Mucosa of descending colon (tissue), 3 donors: ENCODE results near the gene RAB6B. TPM values are rescaled to one million over a fixed set of nuclear protein-coding genes. Genes with fewer than 3 reads are reported as not detected.

Source experiments
- ATAC-seq: fragments of 200-7000 bp; cut with Tn5 transposase; one replicate; pipeline ENCODE4 v1.9.1; 2020; ENCODE audit warnings: mild to moderate bottlenecking, moderate library complexity
- DNase-seq, 3 donors: peaks; one replicate each; pipeline ENCODE4 v3.0.0-alpha.2; 2020
- H3K36me3 ChIP-seq: fragments of 200-600 bp; one replicate; pipeline ENCODE4 v1.8.0; 2021; ENCODE audit warnings: low read depth, mild to moderate bottlenecking
- H3K4me1 ChIP-seq: fragments of 200-600 bp; one replicate; pipeline ENCODE4 v1.8.0; 2021; ENCODE audit warnings: low read depth, mild to moderate bottlenecking
- H3K4me3 ChIP-seq: fragments of 200-600 bp; one replicate; pipeline ENCODE4 v1.8.0; 2021; ENCODE audit warnings: mild to moderate bottlenecking
- H3K9me3 ChIP-seq: fragments of 200-600 bp; one replicate; pipeline ENCODE4 v1.8.0; 2021; ENCODE audit warnings: mild to moderate bottlenecking
- CTCF ChIP-seq: fragments of 200-600 bp; IDR thresholded peaks from one replicate; pipeline ENCODE4 v1.8.0; 2022; ENCODE audit warnings: antibody characterized with exemption, mild to moderate bottlenecking
- intact Hi-C, 2 donors: fragments of 100-400 bp; cut with DNase I in 1 of 2; cut with micrococcal nuclease in 1 of 2; formaldehyde crosslinking; loops; one replicate each; pipeline versions ENCODE4 v1.11.0 to v1.11.1; 2022; cut with DNase I, micrococcal nuclease
- total RNA-seq, 3 donors: library from RNA; stranded (reverse); fragmentation: NEBNext Ultra II Directional in 2 of 3; extraction: Animal tissue kit (Norgen Biotek cat#: 25700) in 2 of 3; gene quantifications; one replicate each; pipeline versions ENCODE4 v1.2.1 to v1.2.4, GENCODE V29; 2021 to 2023
- donor health status: DM: no; HTN: no; CAD: no; lungs with moderate emphysema.
- donor health status: DM: no; HTN: no; CAD: no.
- donor health status: DM: no; HTN: yes; CAD: no.

Gene RAB6B
- total RNA-seq, 3 donors from 2014 or later = 4.1 to 11.6 (median 4.8) TPM

GRCh38 chr3:133850034-133850433 lies 45.6 kb downstream of the RAB6B start:
- no peak overlapping the region for H3K4me3 ChIP-seq
- no peaks in the 10 kb centered on the region for H3K36me3 ChIP-seq
- H3K4me1 ChIP-seq = no peaks in the 10 kb centered on the region
- DNase-seq = no peak
- no peak for TF ChIP-seq CTCF
- H3K9me3 ChIP-seq = no peaks in the 10 kb centered on the region
- intact Hi-C loops = no loop called here
- no peak for ATAC-seq

GRCh38 chr3:133849346-133849745 lies 46.3 kb downstream of the RAB6B start:
- H3K9me3 ChIP-seq = no peaks in the 10 kb centered on the region
- intact Hi-C loops = no loop called here
- H3K4me1 ChIP-seq = no peaks in the 10 kb centered on the region
- H3K4me3 ChIP-seq = no peak overlapping the region
- ATAC-seq = no peak
- TF ChIP-seq CTCF = no peak
- H3K36me3 ChIP-seq = no peaks in the 10 kb centered on the region
- DNase-seq = no peak

- DNase-seq (no peak), ATAC-seq (no peak)
- intact Hi-C loops = no loop called here
- Histone ChIP-seq H3K9me3 (no peaks in the 10 kb centered on the region), H3K4me3 (no peak overlapping the region), H3K4me1 (no peaks in the 10 kb centered on the region), H3K36me3 (no peaks in the 10 kb centered on the region)
- TF ChIP-seq CTCF = no peak
These were observed 50.6 kb downstream of the RAB6B start for GRCh38 chr3:133845127-133845526.

- no peak for TF ChIP-seq CTCF
- no peak for ATAC-seq
These were observed 52.0 kb downstream of the RAB6B start for GRCh38 chr3:133843634-133844033.

GRCh38 chr3:133842158-133842557 lies 53.5 kb downstream of the RAB6B start:
- Histone ChIP-seq H3K4me3 (no peak overlapping the region), H3K9me3 (no peaks in the 10 kb centered on the region), H3K36me3 (no peaks in the 10 kb centered on the region), H3K4me1 (no peaks in the 10 kb centered on the region)
- ATAC-seq (no peak), DNase-seq (no peak)
- TF ChIP-seq CTCF = no peak
- intact Hi-C loops = no loop called here

More at GRCh38 chr3:133843634-133844033, 52.0 kb downstream of the RAB6B start:
- Histone ChIP-seq H3K36me3 (no peaks in the 10 kb centered on the region), H3K4me1 (no peaks in the 10 kb centered on the region), H3K9me3 (no peaks in the 10 kb centered on the region), H3K4me3 (no peak overlapping the region)
- intact Hi-C loops = no loop called here
- no peak for DNase-seq

GRCh38 chr3:133841196-133841595 lies 54.5 kb downstream of the RAB6B start:
- Histone ChIP-seq H3K4me3 (no peak overlapping the region), H3K9me3 (no peaks in the 10 kb centered on the region), H3K36me3 (no peaks in the 10 kb centered on the region), H3K4me1 (no peaks in the 10 kb centered on the region)
- intact Hi-C loops = no loop called here
- ATAC-seq = no peak
- TF ChIP-seq CTCF = no peak
- DNase-seq = no peak
